Neuronal stem cell (in vitro differentiated cells): ENCODE measurements around the gene MINK1.
A peak's percentile ranks its signal among the peaks of the same experiment; 100 is the strongest.
"Not testable (repeated sequence)": the region's sequence is repeated elsewhere in the genome, so short reads cannot be mapped to it uniquely, and the experiment has no call there.

ENCODE experiments used
- DNase-seq: peaks from one replicate; pipeline ENCODE4 v3.0.0-alpha.2; 2013; ENCODE audit warnings: low spot score
- H2AFZ ChIP-seq: one replicate; pipeline ENCODE4 v1.6.1; 2013; ENCODE audit warnings: mild to moderate bottlenecking, low read length, inconsistent platforms
- H2AK5ac ChIP-seq: 2 replicates; pipeline ENCODE4 v1.6.1; 2013; ENCODE audit warnings: low read depth, mild to moderate bottlenecking, inconsistent platforms, low read length, moderate library complexity, mixed read lengths
- H2BK120ac ChIP-seq: 2 replicates; pipeline ENCODE4 v1.6.1; 2013; ENCODE audit warnings: low read depth, mild to moderate bottlenecking, inconsistent platforms, low read length, moderate library complexity, mixed read lengths
- H2BK12ac ChIP-seq: one replicate; pipeline ENCODE4 v1.6.1; 2013; ENCODE audit warnings: low read length, inconsistent platforms
- H2BK15ac ChIP-seq: 2 replicates; pipeline ENCODE4 v1.6.1; 2013; ENCODE audit warnings: mild to moderate bottlenecking, low read length, inconsistent platforms, mixed read lengths
- H2BK5ac ChIP-seq: one replicate; pipeline ENCODE4 v1.6.1; 2013; ENCODE audit warnings: inconsistent platforms, mild to moderate bottlenecking, low read length, moderate library complexity
- H3K14ac ChIP-seq: one replicate; pipeline ENCODE4 v1.6.1; 2013; ENCODE audit warnings: low read length, inconsistent platforms
- H3K18ac ChIP-seq: 2 replicates; pipeline ENCODE4 v1.6.1; 2013; ENCODE audit warnings: low read length, inconsistent platforms
- H3K23ac ChIP-seq: 2 replicates; pipeline ENCODE4 v1.6.1; 2013; ENCODE audit warnings: low read depth, mild to moderate bottlenecking, mixed read lengths, low read length, inconsistent platforms; ENCODE audit not compliant: poor library complexity
- H3K27ac ChIP-seq: replicated peaks from 3 replicates; pipeline ENCODE4 v1.5.1; 2013; ENCODE audit warnings: low read length, inconsistent platforms
- H3K27me3 ChIP-seq, 3 experiments: 2 replicates each; pipeline ENCODE4 v1.6.1; 2013; ENCODE audit warnings: low read length in 3 of 3, mild to moderate bottlenecking in 2 of 3, inconsistent platforms in 1 of 3, low read depth in 1 of 3, mixed read lengths in 1 of 3, moderate library complexity in 1 of 3; ENCODE audit not compliant: control insufficient read depth in 3 of 3, insufficient read depth in 3 of 3
- H3K36me3 ChIP-seq, 2 donors: replicated peaks in 1 of 2; 2 replicates each; pipeline ENCODE4 v1.6.1; 2013; ENCODE audit warnings: low read length in 2 of 2; ENCODE audit not compliant: control insufficient read depth in 2 of 2, insufficient read depth in 2 of 2
- H3K4ac ChIP-seq: 2 replicates; pipeline ENCODE4 v1.6.1; 2013; ENCODE audit warnings: inconsistent platforms, mild to moderate bottlenecking, low read length, moderate library complexity
- H3K4me1 ChIP-seq, 2 donors: 1 replicate in 1 of 2; 2 replicates in 1 of 2; pipeline ENCODE4 v1.6.1; 2013; ENCODE audit warnings: low read length in 2 of 2, low read depth in 1 of 2; ENCODE audit not compliant: control insufficient read depth in 2 of 2, insufficient read depth in 1 of 2
- H3K4me2 ChIP-seq: one replicate; pipeline ENCODE4 v1.6.1; 2013; ENCODE audit warnings: mild to moderate bottlenecking, low read length, inconsistent platforms; ENCODE audit not compliant: insufficient read depth, poor library complexity, severe bottlenecking
- H3K4me3 ChIP-seq, 2 donors: 2 replicates each; pipeline ENCODE4 v1.5.1; 2013; ENCODE audit warnings: low read length in 2 of 2, mild to moderate bottlenecking in 2 of 2, inconsistent platforms in 1 of 2, moderate library complexity in 1 of 2
- H3K79me1 ChIP-seq: one replicate; pipeline ENCODE4 v1.6.1; 2013; ENCODE audit warnings: low read depth, mild to moderate bottlenecking, inconsistent platforms, low read length, moderate library complexity
- H3K9ac ChIP-seq: one replicate; pipeline ENCODE4 v1.6.1; 2013; ENCODE audit warnings: mild to moderate bottlenecking, low read depth, low read length, inconsistent platforms; ENCODE audit not compliant: poor library complexity
- H3K9me3 ChIP-seq, 2 donors: replicated peaks in 1 of 2; 2 replicates each; pipeline versions ENCODE3 to v1.6.1; 2013; ENCODE audit warnings: low read length in 2 of 2, mild to moderate bottlenecking in 2 of 2, inconsistent platforms in 1 of 2, low read depth in 1 of 2, mixed read lengths in 1 of 2, moderate library complexity in 1 of 2; ENCODE audit not compliant: control insufficient read depth in 2 of 2, insufficient read depth in 1 of 2
- H4K8ac ChIP-seq: one replicate; pipeline ENCODE4 v1.6.1; 2013; ENCODE audit warnings: low read depth, mild to moderate bottlenecking, inconsistent platforms, low read length, moderate library complexity
- H4K91ac ChIP-seq: one replicate; pipeline ENCODE4 v1.6.1; 2013; ENCODE audit warnings: low read length, low read depth, mild to moderate bottlenecking, inconsistent platforms; ENCODE audit not compliant: poor library complexity
- WGBS, 2 donors: extraction: QIAGEN DNeasy Blood & Tissue Kit; methylation state at CpG; one replicate each; pipeline ENCODE4 v1.1.7; 2013; ENCODE audit warnings: missing lambda C conversion rate in 2 of 2, mixed read lengths in 1 of 2; ENCODE audit not compliant: insufficient read length in 2 of 2, insufficient replicate concordance in 1 of 2; ENCODE audit errors: extremely low coverage in 2 of 2; 5-methylcytosine and 5-hydroxymethylcytosine counted together

Gene MINK1

DNA sequence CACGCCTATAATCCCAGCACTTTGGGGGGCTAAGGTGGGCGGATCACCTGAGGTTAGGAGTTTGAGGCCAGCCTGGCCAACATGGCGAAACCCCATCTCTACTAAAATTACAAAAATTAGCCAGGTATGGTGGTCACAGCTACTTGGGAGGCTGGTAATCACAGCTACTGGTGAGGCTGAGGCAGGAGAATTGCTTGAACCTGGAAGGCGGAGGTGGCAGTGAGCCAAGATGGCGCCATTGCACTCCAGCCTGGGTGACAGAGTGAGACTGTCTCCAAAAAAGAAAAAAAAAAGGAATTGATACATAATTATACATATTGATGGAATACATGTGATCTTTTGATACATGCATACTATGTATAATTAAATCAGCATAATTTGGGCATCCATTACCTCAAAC lies 34.4 kb downstream of the MINK1 start:
- not testable (repeated sequence) for H3K27me3 ChIP-seq, H4K8ac ChIP-seq, H3K9ac ChIP-seq, H3K23ac ChIP-seq, H3K36me3 ChIP-seq, DNase-seq, H4K91ac ChIP-seq, H3K9me3 ChIP-seq, H3K4me1 ChIP-seq, H3K18ac ChIP-seq, H2BK15ac ChIP-seq, H3K4ac ChIP-seq, H2AK5ac ChIP-seq, H3K79me1 ChIP-seq, H2BK12ac ChIP-seq, H3K27ac ChIP-seq, H2BK120ac ChIP-seq, H3K4me3 ChIP-seq, H2AFZ ChIP-seq, H2BK5ac ChIP-seq, H3K4me2 ChIP-seq, H3K14ac ChIP-seq
- no CpG with 5 or more reads among the region's 5 CpGs for WGBS, 2 donors

DNA sequence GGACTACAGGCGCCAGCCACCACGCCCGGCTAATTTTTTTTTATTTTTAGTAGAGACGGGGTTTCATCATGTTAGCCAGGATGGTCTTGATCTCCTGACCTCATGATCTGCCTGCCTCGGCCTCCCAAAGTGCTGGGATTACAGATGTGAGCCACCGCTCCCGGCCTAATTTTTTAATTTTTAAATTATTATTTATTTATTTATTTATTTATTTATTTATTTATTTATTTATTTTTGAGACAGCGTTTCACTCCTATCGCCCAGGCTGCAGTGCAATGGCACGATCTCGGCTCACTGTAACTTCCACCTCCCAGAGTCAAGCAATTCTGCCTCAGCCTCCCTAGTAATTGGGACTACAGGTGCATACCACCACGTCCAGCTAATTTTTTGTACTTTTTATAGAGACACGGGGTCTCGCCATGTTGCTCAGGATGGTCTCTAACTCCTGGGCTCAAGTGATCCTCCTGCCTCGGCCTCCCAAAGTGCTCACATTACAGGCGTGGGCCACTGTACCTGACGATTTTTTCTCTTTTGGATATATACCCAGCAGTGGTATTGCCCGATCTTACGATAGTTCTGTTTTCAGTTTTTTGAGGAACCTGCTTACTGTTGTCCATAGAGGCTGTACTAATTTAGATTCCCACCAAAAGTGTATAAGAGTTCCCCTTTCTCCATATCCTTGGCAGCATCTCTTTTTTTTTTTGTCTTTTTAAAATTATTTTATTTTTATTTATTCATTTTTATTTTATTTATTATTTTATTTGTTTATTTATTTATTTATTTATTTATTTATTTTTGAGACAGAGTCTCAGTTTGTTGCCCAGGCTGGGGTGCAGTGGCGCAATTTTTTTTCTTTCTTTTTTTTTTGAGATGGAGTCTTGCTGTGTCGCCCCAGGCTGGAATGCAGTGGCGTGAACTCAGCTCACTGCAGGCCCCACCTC lies 36.2 kb downstream of the MINK1 start:
- not testable (repeated sequence) for H3K4me1 ChIP-seq, H4K91ac ChIP-seq, H3K9me3 ChIP-seq, H3K4me2 ChIP-seq, H3K18ac ChIP-seq, H3K27ac ChIP-seq, H2BK15ac ChIP-seq, H2BK120ac ChIP-seq, H3K14ac ChIP-seq, H2BK5ac ChIP-seq, H4K8ac ChIP-seq, H3K79me1 ChIP-seq, H3K23ac ChIP-seq, DNase-seq, H2AFZ ChIP-seq, H2AK5ac ChIP-seq, H3K27me3 ChIP-seq, H3K9ac ChIP-seq, H3K4me3 ChIP-seq, H2BK12ac ChIP-seq, H3K4ac ChIP-seq
- H3K36me3 ChIP-seq, result peaks cover 0 to 19% of the 10 kb centered on the region in 2 donors
- WGBS, 2 donors, result no CpG with 5 or more reads among the region's 22 CpGs

DNA sequence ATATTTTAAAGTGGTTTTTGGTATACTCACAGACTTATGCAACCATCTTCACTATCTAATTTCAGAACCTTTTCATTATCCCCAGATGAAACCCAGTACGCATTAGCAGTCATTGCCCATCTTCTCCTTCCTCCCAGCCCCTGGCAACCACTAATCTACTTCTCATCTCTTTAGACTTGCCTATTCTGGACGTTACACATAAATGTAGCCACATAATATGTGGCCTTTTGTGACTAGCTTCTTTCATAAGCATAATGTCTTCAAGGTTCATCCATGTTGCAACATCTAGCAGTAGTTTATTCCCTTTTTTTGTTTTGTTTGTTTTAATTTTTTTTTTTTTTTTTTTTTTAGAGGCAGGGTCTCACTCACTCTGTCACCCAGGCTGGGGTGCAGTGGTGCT lies 37.7 kb downstream of the MINK1 start:
- no peak overlapping the region for H3K9ac ChIP-seq
- no peak overlapping the region for H2BK120ac ChIP-seq
- H3K79me1 ChIP-seq, result no peaks in the 10 kb centered on the region
- H3K9me3 ChIP-seq, result no peaks in the 10 kb centered on the region
- no peak overlapping the region for H3K14ac ChIP-seq
- no peaks in the 10 kb centered on the region for H3K4me1 ChIP-seq
- H2AK5ac ChIP-seq, result no peak overlapping the region
- H3K4ac ChIP-seq, result no peak overlapping the region
- H2BK12ac ChIP-seq, result no peak overlapping the region
- no peak overlapping the region for H2BK15ac ChIP-seq
- H3K4me2 ChIP-seq, result no peak overlapping the region
- H3K18ac ChIP-seq, result no peak overlapping the region
- DNase-seq, result no peak
- whole genome bisulfite sequencing, 2 donors, result no CpG with 5 or more reads among the region's 2 CpGs
- H3K36me3 ChIP-seq, result peaks cover 0 to 27% of the 10 kb centered on the region in 2 donors
- no peak overlapping the region for H3K23ac ChIP-seq
- H4K8ac ChIP-seq, result no peak overlapping the region
- H3K27ac ChIP-seq, result no peak overlapping the region
- no peak overlapping the region for H4K91ac ChIP-seq
- no peak overlapping the region for H3K4me3 ChIP-seq
- H2BK5ac ChIP-seq, result no peak overlapping the region
- H3K27me3 ChIP-seq, result no peaks in the 10 kb centered on the region
- H2AFZ ChIP-seq, result no peak overlapping the region

DNA sequence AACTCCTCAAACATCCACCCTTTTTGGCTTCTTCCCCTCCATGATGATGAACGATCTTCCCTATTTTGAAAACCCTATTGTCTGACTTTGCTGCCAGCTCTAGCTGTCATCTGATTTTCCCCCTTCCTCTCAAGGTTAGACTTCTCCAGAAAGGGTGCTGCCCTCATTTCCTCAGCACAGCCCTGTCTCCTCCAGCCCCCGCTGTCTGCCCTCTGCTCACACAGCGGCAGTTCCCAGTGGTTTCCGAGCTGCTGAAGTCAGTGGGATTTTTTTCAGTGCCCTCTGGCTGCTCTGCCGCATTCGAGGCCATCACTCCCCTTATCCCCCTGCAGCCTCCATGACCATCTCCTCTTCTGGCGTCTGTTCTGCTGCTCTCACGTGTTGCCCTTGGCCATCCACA lies 39.6 kb downstream of the MINK1 start:
- Histone ChIP-seq H2AK5ac (no peak overlapping the region), H3K18ac (no peak overlapping the region)
- no CpG with 5 or more reads among the region's 8 CpGs for WGBS, 2 donors

More for the DNA sequence above, 39.6 kb downstream of the MINK1 start:
- H2AFZ ChIP-seq, result no peak overlapping the region
- H4K8ac ChIP-seq, result no peak overlapping the region
- no peaks in the 10 kb centered on the region for H3K27me3 ChIP-seq
- no peaks in the 10 kb centered on the region for H3K79me1 ChIP-seq
- H2BK12ac ChIP-seq, result no peak overlapping the region
- no peak for DNase-seq
- H3K4me2 ChIP-seq, result no peak overlapping the region
- no peak overlapping the region for H4K91ac ChIP-seq
- H3K36me3 ChIP-seq, result peaks cover 2 to 32% of the 10 kb centered on the region in 2 donors
- H3K4me1 ChIP-seq, result peaks cover 0 to 2% of the 10 kb centered on the region in 2 donors
- H2BK5ac ChIP-seq, result no peak overlapping the region
- H2BK15ac ChIP-seq, result no peak overlapping the region
- no peak overlapping the region for H3K23ac ChIP-seq
- H2BK120ac ChIP-seq, result no peak overlapping the region
- no peak overlapping the region for H3K27ac ChIP-seq
- peak overlapping the region; percentile 66 for H3K4ac ChIP-seq
- no peak overlapping the region for H3K4me3 ChIP-seq
- H3K9me3 ChIP-seq, result no peaks in the 10 kb centered on the region
- H3K9ac ChIP-seq, result no peak overlapping the region
- H3K14ac ChIP-seq, result peak overlapping the region; percentile 82
